HG03097 (cell line): ENCODE measurements around the gene PAM.

ENCODE experiments used
- ATAC-seq: cut with Tn5 transposase; IDR thresholded peaks from one replicate; pipeline ENCODE4 v1.9.1; 2021; ENCODE audit not compliant: unreplicated experiment, low FRiP score

The PAM gene

GRCh38 chr5:102802708-102803458 lies 47.8 kb downstream of the PAM start:
- ATAC-seq: no peak

DNA sequence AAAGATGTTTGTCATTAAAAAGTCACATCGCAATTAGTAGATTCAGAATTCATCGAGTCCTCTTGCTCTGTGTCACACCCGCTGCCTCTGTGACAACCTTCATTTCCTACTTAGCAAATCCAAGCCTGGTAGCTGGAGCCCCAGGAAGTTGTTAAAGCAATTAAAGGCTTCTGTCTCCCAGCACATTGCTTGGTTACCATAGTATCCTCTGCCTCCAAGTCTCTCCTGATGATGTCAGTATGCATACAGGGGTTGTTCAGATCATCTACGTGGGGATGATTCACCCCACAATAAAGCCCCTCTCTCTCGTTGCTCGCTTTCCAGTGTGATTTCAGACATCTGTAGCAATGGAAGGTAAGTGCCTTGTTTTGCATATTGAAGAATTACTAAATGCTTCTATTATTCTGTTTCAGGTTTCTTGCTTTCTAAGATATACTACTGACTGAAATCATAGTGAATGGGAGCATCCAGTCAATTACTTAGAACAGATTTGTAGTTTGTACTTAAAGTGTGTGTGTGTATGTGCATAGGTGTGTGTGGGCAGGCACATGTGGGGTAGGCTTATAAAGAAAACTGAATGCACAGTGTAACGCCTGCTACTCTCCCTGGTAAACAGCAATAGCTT lies 52.9 kb downstream of the PAM start:
- no peak for ATAC-seq

DNA sequence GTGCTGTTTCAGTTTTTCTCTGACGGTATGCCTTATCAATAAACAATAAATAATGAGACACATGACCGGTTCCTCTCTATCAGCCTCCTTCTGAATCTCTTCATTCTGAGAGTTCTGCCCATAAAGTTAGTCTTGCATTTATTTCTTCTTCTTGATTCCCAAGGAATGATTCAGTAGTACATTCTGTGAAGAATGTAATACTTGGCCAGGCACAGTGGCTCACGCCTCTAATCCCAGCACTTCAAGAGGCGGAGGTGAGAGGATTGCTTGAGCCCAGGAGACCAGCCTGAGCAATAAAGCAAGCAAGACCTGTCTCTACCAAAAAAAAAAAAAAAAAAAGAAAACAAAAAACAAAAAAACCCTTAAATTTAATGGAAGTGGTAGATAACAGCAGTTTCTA lies 53.9 kb downstream of the PAM start:
- no peak for ATAC-seq

- ATAC-seq: peak; percentile 61
Observed at GRCh38 chr5:102811972-102812371, 56.9 kb downstream of the PAM start.

GRCh38 chr5:102813740-102814139 lies 58.6 kb downstream of the PAM start:
- ATAC-seq: no peak

GRCh38 chr5:102815084-102815483 lies 60.0 kb downstream of the PAM start:
- ATAC-seq: no peak

GRCh38 chr5:102815540-102816332 lies 60.6 kb downstream of the PAM start:
- ATAC-seq: no peak

GRCh38 chr5:102818345-102818744 lies 63.2 kb downstream of the PAM start:
- ATAC-seq: no peak

- no peak for ATAC-seq
Observed at GRCh38 chr5:102818934-102819333, 63.8 kb downstream of the PAM start.

DNA sequence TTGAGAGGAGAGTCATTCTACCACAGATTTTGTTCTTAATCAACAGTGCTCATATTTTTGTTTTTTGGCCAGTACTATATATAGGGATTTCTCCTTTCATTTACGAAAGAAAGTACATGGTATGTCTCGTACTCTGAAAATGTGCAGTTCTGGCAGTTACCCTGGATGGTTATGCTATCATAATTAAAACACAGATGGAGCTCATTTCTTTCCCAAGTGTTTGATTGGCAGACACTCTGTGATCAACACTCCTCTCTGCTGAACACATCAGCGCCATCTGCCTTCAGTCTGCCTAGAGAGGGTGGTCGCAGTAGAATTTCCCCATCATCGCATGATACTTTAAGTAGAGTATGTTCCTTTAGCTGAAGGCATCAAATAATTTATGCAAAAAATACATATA lies 64.5 kb downstream of the PAM start:
- no peak for ATAC-seq

- ATAC-seq: no peak
Observed at GRCh38 chr5:102823441-102823874, 68.4 kb downstream of the PAM start.

- ATAC-seq: no peak
Observed at GRCh38 chr5:102826629-102827028, 71.5 kb downstream of the PAM start.

GRCh38 chr5:102830241-102830640 lies 75.1 kb downstream of the PAM start:
- ATAC-seq: no peak

DNA sequence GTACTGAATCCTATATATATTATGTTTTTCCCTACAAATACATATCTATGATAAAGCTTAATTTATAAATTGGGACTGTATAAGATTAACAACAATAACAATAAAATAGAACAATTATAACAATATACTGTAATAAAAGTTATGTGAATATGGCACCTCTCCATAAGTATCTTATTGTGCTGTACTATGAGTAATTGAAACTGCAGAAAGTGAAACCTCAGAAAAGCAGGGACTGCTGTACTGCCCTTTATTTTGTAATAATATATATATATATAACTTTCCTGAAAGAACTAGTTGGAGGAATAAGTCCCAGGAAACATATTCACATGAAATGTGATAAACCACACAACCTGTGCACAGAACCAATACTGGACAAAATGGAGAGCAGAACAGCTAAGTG lies 77.3 kb downstream of the PAM start:
- no peak for ATAC-seq

DNA sequence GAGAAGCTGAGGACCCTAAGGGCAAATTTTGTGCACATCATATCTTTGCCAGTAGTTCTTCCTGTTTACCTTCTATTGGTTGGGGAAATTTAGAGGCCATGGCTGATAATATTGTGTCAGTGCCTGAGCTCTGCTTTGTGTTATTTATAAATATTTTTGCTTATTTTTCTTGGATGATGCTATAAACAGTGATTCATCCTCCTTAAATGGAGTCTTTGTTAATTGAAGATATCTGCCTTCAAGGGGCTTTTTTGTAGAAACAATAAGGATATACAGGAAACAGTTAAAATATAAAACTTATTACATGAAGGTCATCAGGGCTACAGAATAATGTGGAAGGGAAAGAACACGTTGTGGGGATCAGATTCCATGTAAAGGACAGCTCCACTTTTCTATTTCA lies 78.0 kb downstream of the PAM start:
- no peak for ATAC-seq

DNA sequence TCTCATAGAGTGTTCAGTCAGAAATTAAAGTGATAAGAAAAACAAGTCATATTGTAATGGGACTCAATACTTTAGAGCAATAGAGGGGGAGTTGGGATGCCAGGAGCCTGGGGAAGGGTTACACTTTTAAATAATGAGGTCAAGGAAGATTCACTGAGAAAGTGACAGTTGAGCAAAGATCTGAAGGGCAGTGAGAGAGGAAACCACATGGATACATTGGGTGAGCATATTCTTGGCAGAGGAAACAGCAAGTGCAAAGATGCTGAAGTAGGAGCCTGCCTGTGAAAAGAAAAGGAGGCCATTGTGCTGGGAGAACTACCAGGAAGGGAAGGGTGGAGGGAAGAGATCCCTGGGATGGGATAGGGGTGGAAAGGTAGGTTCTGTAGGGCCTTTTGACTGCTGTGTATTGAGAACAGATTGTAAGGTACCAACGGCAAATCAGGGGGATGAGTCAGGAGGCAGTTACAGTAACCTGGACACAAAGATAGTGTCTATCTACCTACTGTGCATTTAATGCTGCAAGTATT lies 79.4 kb downstream of the PAM start:
- no peak for ATAC-seq

DNA sequence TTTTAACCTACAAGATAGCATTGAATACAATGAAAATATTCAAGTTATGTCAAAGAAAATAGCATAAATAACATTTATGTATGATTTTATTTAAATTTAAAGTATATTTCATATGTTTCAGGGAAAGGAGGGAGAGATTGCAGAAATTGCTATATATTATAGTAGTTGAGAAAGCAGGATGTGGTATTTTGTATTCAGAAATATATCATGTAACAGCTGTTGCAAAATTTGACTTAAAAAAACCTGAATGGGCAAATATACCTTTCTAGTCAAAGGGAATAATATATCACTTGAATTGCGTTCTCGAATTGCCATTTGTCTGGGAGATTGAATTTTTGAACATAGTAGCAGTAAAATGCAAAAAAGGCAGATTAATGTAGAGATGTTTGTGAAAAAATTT lies 80.6 kb downstream of the PAM start:
- no peak for ATAC-seq

DNA sequence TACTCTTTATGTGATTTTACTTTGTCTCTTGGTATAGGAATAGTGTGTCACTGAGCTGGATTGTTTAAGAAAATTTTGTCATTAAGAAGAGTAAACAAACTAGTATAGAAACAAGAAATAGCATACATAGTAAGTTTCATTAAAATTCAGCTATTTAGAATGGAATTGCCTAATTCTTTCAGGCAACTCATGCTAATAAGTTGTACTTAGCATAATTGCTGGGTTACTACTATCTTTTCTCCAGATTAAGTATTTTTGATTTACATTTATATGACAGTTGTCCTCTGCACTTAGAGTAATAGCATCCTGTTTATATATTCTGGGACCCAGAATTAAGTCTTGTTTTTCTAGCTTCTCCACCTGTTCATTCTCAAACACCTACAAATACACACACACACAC lies 85.9 kb downstream of the PAM start:
- no peak for ATAC-seq

DNA sequence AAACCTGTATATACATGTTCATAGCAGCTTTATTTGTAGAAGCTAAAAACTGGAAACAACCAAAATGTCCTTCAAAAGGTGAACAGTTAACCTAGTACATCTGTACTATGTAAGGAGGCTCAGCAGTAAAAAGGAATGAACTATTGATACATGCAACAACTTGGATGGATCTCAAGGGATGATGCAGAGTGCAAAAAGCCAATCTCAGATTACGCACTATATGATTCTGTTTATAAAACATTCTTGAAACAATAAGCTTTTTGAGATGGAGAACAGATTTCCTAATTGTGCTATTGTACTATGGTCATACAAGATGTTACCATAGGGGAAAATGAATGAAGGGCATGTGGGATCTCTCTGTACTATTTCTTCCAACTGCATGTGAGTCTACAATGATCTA lies 88.9 kb downstream of the PAM start:
- no peak for ATAC-seq

DNA sequence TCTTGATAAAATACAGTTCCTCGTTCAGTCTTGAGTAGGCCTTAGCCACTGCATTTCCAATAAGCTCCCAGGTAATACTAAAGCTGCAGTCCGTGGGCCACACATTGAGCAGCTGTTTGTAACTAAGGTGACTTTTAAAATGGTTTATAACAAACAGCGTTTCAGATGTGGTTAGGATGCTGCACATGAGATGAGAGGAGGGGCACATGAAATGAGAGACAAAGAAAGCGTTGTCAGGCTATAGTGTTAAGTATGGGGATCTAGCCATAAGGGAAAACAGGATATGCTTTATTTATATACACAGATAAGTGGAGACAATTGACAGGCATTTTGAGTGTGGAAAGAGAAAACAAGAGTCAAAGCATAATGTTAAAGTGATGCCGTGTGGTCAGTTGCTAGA lies 89.9 kb downstream of the PAM start:
- ATAC-seq: no peak

DNA sequence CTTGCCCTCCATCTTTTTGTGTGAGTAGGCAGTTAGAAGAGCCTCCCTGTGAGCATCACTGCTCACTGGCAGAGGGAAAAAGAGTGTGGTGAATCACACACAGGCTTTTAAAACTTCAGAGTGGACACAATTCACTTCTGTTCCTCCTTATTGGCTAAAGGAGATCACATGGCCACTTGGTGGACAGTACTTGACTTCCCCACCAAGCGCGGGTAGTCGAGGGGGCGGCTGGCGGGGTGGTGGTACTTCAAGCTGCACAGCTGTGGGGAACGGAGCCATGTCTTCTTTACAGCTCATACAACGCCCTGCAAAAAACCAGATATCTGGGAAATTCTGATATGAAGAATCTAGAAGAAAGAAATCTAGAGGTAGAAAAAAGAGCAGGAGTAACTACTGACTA lies 95.4 kb downstream of the PAM start:
- ATAC-seq: no peak
